Stomach smooth muscle (tissue), 2 donors: ENCODE measurements around the gene JCHAIN.
A peak's percentile ranks its signal among the peaks of the same experiment; 100 is the strongest.

ENCODE experiments used
- H3K27ac ChIP-seq: one replicate; pipeline ENCODE4 v1.7.0; 2013; ENCODE audit warnings: mild to moderate bottlenecking, low read length, inconsistent platforms
- H3K27me3 ChIP-seq, 2 donors: one replicate each; pipeline ENCODE4 v1.7.0; 2013; ENCODE audit warnings: low read length in 2 of 2; ENCODE audit not compliant: insufficient read depth in 2 of 2, control insufficient read depth in 1 of 2
- H3K36me3 ChIP-seq, 2 donors: one replicate each; pipeline ENCODE4 v1.7.0; 2013; ENCODE audit warnings: low read length in 2 of 2; ENCODE audit not compliant: control insufficient read depth in 2 of 2, insufficient read depth in 2 of 2
- H3K4me1 ChIP-seq: one replicate; pipeline ENCODE4 v1.7.0; 2013; ENCODE audit warnings: low read length; ENCODE audit not compliant: control insufficient read depth, insufficient read depth
- H3K4me3 ChIP-seq, 2 donors: one replicate each; pipeline ENCODE4 v1.7.0; 2013; ENCODE audit warnings: low read length in 2 of 2
- H3K9ac ChIP-seq, 2 donors: one replicate each; pipeline ENCODE4 v1.7.0; 2013; ENCODE audit warnings: low read length in 2 of 2, mild to moderate bottlenecking in 1 of 2
- H3K9me3 ChIP-seq, 2 donors: one replicate each; pipeline ENCODE4 v1.7.0; 2013; ENCODE audit warnings: low read length in 2 of 2; ENCODE audit not compliant: control insufficient read depth in 2 of 2
- donor health status: healthy.
- donor health status: Pancreatic carcinoma.

The JCHAIN gene

GRCh38 chr4:70666369-70666768, at the start of gene JCHAIN:
Gene JCHAIN (minus strand): TSS chr4:70666508. CDS start chr4:70666490, 18 bp downstream.
- Histone ChIP-seq H3K9me3 (no peaks in the 10 kb centered on the region), H3K4me3 (no peak within 1 kb of the TSS), H3K4me1 (no peaks in the 10 kb centered on the region), H3K27me3 (no peaks in the 10 kb centered on the region), H3K27ac (no peak within 1 kb of the TSS), H3K36me3 (no peaks in the 10 kb centered on the region), H3K9ac (no peak within 1 kb of the TSS)

DNA sequence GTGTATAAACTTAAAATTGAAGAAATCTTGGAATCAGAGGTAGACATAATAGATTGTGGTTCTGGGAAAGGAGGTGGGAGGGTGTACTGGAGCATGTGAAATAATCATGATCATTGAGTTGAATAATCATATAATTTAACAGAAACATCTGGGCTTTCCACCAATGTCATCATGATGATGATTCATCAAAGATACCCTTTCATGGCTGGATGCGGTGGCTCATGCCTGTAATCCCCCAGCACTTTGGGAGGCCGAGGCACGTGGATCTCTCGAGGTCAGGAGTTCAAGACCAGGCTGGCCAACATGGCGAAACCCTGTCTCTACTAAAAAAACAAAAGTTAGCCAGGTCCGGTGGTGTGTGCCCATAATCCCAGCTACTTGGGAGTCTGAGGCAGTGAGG, 48.8 kb upstream of the JCHAIN start:
- no peak overlapping the region for H3K4me3 ChIP-seq
- H3K27me3 ChIP-seq = no peaks in the 10 kb centered on the region
- no peaks in the 10 kb centered on the region for H3K9me3 ChIP-seq
- H3K27ac ChIP-seq = no peak overlapping the region
- no peaks in the 10 kb centered on the region for H3K4me1 ChIP-seq
- no peaks in the 10 kb centered on the region for H3K36me3 ChIP-seq
- H3K9ac ChIP-seq = no peak overlapping the region

DNA sequence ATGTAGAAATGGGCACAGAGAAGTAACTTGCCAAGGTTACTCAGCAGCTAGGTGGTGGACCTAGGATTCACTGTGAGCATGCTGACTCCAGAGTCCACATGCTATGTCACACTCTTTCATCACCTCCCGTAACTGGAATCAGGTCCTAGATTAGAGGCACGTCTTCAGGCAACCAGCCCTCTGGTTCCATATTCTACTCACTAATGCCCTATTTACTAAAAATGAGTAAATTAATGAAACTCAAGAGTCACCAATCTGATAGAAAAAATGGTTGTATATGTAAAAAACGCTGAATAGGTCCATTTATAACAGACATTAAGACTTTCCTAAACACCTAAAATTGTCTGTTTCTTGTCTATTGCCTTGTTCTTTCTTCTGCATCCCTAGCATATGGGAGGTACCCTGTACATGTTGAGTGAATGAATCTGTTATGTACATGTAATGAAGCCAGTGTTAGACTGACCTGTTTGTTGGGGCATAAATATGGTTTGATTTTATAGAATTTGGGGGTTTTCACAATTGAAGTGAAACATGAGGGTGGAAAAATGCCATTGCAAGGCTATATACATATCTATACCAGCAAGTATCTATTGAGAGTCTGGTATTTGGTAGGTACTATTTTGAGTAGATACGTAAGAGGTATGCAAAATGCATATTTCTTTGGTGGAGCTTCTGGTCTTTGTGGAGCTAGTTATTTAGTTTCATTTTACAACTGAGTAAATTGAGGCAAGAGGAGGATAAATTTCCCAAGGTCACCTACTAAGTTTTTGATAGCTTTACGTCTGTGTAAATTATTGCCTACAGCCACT, 48.0 kb upstream of the JCHAIN start:
- Histone ChIP-seq H3K36me3 (no peaks in the 10 kb centered on the region), H3K9me3 (no peaks in the 10 kb centered on the region), H3K9ac (no peak overlapping the region), H3K27me3 (no peaks in the 10 kb centered on the region), H3K4me3 (no peak overlapping the region), H3K27ac (no peak overlapping the region), H3K4me1 (no peaks in the 10 kb centered on the region)

DNA sequence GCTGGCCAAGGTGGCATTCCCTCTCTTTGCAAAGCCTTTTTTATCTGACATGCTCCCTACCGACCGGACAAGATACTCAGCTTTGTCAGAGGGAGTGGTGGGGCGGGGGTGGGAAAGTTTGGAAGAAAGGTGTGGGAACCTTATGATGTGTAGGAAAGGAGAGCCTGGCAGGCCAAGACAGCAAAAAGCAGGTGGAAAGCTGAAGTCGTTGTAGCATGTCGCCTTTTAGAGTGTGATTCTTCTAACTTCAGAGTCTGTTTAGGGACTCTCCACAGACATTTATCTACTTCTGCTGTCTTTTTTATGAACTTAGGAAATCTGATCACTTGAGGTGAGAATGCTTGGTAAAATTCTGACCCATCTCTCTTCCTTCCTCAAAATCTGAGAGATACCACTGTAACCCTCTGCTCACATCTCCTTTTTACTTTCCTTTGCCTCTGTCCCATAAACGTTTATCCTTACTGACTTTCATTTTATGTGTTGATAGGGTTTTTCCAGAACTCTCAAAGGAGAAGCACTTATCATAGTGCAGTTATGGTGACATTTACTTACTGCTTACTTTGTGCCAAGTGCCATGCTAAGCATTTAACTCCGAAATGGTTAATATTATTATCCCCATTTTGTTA, 47.3 kb upstream of the JCHAIN start:
- Histone ChIP-seq H3K4me3 (no peak overlapping the region), H3K9me3 (no peaks in the 10 kb centered on the region), H3K4me1 (no peaks in the 10 kb centered on the region), H3K36me3 (no peaks in the 10 kb centered on the region), H3K27me3 (no peaks in the 10 kb centered on the region), H3K27ac (no peak overlapping the region), H3K9ac (no peak overlapping the region)

DNA sequence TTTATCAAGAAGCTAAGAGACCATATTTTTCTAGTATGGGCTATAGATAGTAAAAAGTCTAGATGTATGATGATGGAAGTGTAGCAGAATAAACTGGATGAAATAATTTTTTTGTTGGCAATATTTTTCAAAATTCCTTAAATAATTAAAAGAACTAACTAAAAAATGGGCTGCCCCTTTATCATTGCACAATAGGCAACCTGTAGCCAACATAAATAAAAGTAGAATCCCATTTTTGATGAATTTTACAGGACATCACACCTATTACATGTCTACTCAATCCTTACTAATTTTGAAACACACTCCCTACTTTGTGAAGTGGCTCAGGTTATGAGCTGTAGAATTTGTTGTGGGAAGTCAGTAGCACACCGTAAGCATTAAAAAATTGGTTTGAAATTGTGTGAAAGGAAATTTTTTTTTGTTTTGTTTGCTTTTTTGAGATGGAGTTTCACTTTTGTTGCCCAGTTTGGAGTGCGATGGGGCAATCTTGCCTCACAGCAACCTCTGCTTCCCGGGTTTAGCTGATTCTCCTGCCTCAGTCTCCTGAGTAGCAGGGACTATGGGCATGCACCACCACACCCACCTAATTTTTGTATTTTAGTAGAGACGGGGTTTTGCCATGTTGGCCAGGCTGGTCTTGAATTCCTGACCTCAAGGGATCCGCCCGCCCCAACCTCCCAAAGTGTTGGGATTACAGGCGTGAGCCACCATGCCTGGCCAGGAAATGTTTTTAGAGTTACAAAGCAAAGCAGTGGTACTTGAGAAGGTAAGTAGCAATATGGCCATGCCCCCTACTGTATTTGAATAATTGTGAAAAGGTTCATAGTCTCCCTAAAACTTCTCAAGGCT, 46.5 kb upstream of the JCHAIN start:
- H3K4me1 ChIP-seq = no peaks in the 10 kb centered on the region
- no peak overlapping the region for H3K9ac ChIP-seq
- H3K27me3 ChIP-seq = no peaks in the 10 kb centered on the region
- no peaks in the 10 kb centered on the region for H3K9me3 ChIP-seq
- no peak overlapping the region for H3K27ac ChIP-seq
- H3K4me3 ChIP-seq = no peak overlapping the region
- no peaks in the 10 kb centered on the region for H3K36me3 ChIP-seq

GRCh38 chr4:70712150-70712549, 45.8 kb upstream of the JCHAIN start:
- Histone ChIP-seq H3K4me3 (no peak overlapping the region), H3K27me3 (no peaks in the 10 kb centered on the region), H3K4me1 (peaks cover 3% of the 10 kb centered on the region), H3K27ac (no peak overlapping the region), H3K9me3 (no peaks in the 10 kb centered on the region), H3K9ac (no peak overlapping the region), H3K36me3 (no peaks in the 10 kb centered on the region)

- Histone ChIP-seq H3K27ac (no peak overlapping the region), H3K4me1 (peaks cover 5% of the 10 kb centered on the region), H3K9ac (no peak overlapping the region)
Observed at GRCh38 chr4:70711599-70711998, 45.3 kb upstream of the JCHAIN start.

GRCh38 chr4:70709611-70710205, 43.4 kb upstream of the JCHAIN start:
- Histone ChIP-seq H3K4me3 (no peak overlapping the region), H3K4me1 (peaks cover 15% of the 10 kb centered on the region), H3K36me3 (no peaks in the 10 kb centered on the region), H3K27ac (no peak overlapping the region), H3K9me3 (no peaks in the 10 kb centered on the region), H3K9ac (no peak overlapping the region), H3K27me3 (no peaks in the 10 kb centered on the region)

More at GRCh38 chr4:70711599-70711998, 45.3 kb upstream of the JCHAIN start:
- H3K4me3 ChIP-seq = no peak overlapping the region
- H3K27me3 ChIP-seq = no peaks in the 10 kb centered on the region
- H3K9me3 ChIP-seq = no peaks in the 10 kb centered on the region
- H3K36me3 ChIP-seq = no peaks in the 10 kb centered on the region

- H3K27ac ChIP-seq = peak overlapping the region; percentile 86
- H3K36me3 ChIP-seq = no peaks in the 10 kb centered on the region
- H3K27me3 ChIP-seq = no peaks in the 10 kb centered on the region
- no peaks in the 10 kb centered on the region for H3K9me3 ChIP-seq
- H3K4me1 ChIP-seq = peaks cover 19% of the 10 kb centered on the region
- H3K4me3 ChIP-seq = peak overlapping the region; percentile 79 to 90
- peak overlapping the region; percentile 67 to 87 for H3K9ac ChIP-seq
Observed at GRCh38 chr4:70706516-70706915, 40.2 kb upstream of the JCHAIN start.

DNA sequence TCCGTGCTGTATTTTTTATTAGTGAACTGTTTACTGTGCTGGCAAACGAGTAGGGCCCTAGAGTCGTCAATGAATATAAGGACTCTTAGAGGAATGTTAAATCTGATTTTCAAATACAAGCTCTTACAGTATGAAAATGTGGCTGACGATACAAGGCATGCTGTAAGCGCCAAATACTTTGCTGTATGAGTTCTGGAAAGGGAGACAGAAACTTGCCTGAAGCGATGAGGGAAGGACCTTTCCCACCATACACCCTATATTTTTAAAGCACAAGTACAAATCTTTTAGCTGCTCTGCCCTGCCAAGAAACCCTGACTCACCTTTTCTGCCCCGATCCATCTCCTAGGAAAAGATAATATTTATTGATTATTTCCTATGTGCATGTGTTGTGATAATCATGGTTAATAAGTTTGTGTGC, 39.7 kb upstream of the JCHAIN start:
- Histone ChIP-seq H3K4me1 (peaks cover 19% of the 10 kb centered on the region), H3K9ac (peak overlapping the region; percentile 67 to 87), H3K36me3 (no peaks in the 10 kb centered on the region), H3K9me3 (no peaks in the 10 kb centered on the region), H3K27ac (peak overlapping the region; percentile 86), H3K4me3 (peak overlapping the region; percentile 79 to 90), H3K27me3 (no peaks in the 10 kb centered on the region)
